ENCODE measurements around the gene ZNF500. TPM values are rescaled to one million over a fixed set of nuclear protein-coding genes. Genes with fewer than 3 reads are reported as not detected.

ZNF500 gene
- total RNA-seq, 2 donors from 2014 or later, result 29.2 to 33.8 TPM

GRCh38 chr16:4795828-4796572 is 29.0 kb upstream of the ZNF500 start:
- no peak overlapping the region for H3K4me3 ChIP-seq
- no peaks in the 10 kb centered on the region for H3K27me3 ChIP-seq (replicated peaks; ENCODE audit: insufficient read depth)
- H3K9me3 ChIP-seq, result no peaks in the 10 kb centered on the region
- WGBS, result 92% methylated on average over 25 of the region's 30 CpGs
- DNase-seq (ENCODE audit: low spot score), result no peak
- H3K4me1 ChIP-seq (replicated peaks), result no peaks in the 10 kb centered on the region
- no peaks in the 10 kb centered on the region for H3K36me3 ChIP-seq
- no peak for TF ChIP-seq POLR2AphosphoS5 (IDR thresholded peaks at IDR 0.05)
- TF ChIP-seq, protein P1, sequence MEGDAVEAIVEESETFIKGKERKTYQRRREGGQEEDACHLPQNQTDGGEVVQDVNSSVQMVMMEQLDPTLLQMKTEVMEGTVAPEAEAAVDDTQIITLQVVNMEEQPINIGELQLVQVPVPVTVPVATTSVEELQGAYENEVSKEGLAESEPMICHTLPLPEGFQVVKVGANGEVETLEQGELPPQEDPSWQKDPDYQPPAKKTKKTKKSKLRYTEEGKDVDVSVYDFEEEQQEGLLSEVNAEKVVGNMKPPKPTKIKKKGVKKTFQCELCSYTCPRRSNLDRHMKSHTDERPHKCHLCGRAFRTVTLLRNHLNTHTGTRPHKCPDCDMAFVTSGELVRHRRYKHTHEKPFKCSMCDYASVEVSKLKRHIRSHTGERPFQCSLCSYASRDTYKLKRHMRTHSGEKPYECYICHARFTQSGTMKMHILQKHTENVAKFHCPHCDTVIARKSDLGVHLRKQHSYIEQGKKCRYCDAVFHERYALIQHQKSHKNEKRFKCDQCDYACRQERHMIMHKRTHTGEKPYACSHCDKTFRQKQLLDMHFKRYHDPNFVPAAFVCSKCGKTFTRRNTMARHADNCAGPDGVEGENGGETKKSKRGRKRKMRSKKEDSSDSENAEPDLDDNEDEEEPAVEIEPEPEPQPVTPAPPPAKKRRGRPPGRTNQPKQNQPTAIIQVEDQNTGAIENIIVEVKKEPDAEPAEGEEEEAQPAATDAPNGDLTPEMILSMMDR (IDR thresholded peaks at IDR 0.05), result no peak
- TF ChIP-seq POLR2A (IDR thresholded peaks at IDR 0.05), result no peak
- no peak overlapping the region for H3K27ac ChIP-seq
- intact Hi-C loops (cut with DNase I), result no loop called here

GRCh38 chr16:4795181-4795827 is 28.3 kb upstream of the ZNF500 start, which contains the start of gene SMIM22:
TSS of gene SMIM22 (plus strand) at chr16:4795369. CDS start at chr16:4795735, 366 bp downstream.
- peak within 1 kb of the TSS in 1 of 2 donors; percentile 1 for H3K4me3 ChIP-seq
- intact Hi-C loops (cut with DNase I), result no loop called here
- 62% methylated on average over 13 of the region's 14 CpGs for WGBS

GRCh38 chr16:4792951-4793513 is 26.1 kb upstream of the ZNF500 start:
- intact Hi-C loops (cut with DNase I), result no loop called here
- TF ChIP-seq, protein P1 (IDR thresholded peaks at IDR 0.05), result no peak
- no peak for TF ChIP-seq POLR2AphosphoS5 (IDR thresholded peaks at IDR 0.05)
- no peak for TF ChIP-seq POLR2A (IDR thresholded peaks at IDR 0.05)
- Histone ChIP-seq H3K27me3 (replicated peaks; ENCODE audit: insufficient read depth) (no peaks in the 10 kb centered on the region), H3K4me3 (no peak overlapping the region), H3K4me1 (replicated peaks) (no peaks in the 10 kb centered on the region), H3K36me3 (no peaks in the 10 kb centered on the region), H3K27ac (no peak overlapping the region), H3K9me3 (no peaks in the 10 kb centered on the region)
- WGBS, result 76% methylated on average over 13 of the region's 13 CpGs
- DNase-seq (ENCODE audit: low spot score), result no peak

More at GRCh38 chr16:4795181-4795827, 28.3 kb upstream of the ZNF500 start, which contains the start of gene SMIM22:
- H3K36me3 ChIP-seq, result no peaks in the 10 kb centered on the region
- H3K9me3 ChIP-seq, result no peaks in the 10 kb centered on the region
- no peaks in the 10 kb centered on the region for H3K4me1 ChIP-seq (replicated peaks)
- no peak for DNase-seq (ENCODE audit: low spot score)
- TF ChIP-seq, protein P1 (IDR thresholded peaks at IDR 0.05), result no peak
- TF ChIP-seq POLR2AphosphoS5 (IDR thresholded peaks at IDR 0.05) (no peak), POLR2A (IDR thresholded peaks at IDR 0.05) (no peak)
- H3K27ac ChIP-seq, result no peak within 1 kb of the TSS
- no peaks in the 10 kb centered on the region for H3K27me3 ChIP-seq (replicated peaks; ENCODE audit: insufficient read depth)

GRCh38 chr16:4790871-4791270 is 23.9 kb upstream of the ZNF500 start:
- H3K36me3 ChIP-seq, result no peaks in the 10 kb centered on the region
- no peak for DNase-seq (ENCODE audit: low spot score)
- no peak overlapping the region for H3K4me3 ChIP-seq
- no peaks in the 10 kb centered on the region for H3K9me3 ChIP-seq
- no peaks in the 10 kb centered on the region for H3K4me1 ChIP-seq (replicated peaks)
- no peak overlapping the region for H3K27ac ChIP-seq
- intact Hi-C loops (cut with DNase I), result no loop called here
- TF ChIP-seq, protein P1 (IDR thresholded peaks at IDR 0.05), result no peak
- TF ChIP-seq POLR2A (IDR thresholded peaks at IDR 0.05) (no peak), POLR2AphosphoS5 (IDR thresholded peaks at IDR 0.05) (no peak)
- 75% methylated on average over 10 of the region's 10 CpGs for WGBS
- H3K27me3 ChIP-seq (replicated peaks; ENCODE audit: insufficient read depth), result no peaks in the 10 kb centered on the region

Measured in prostate gland (tissue), 2 donors.